Activated T-cell treated with anti-CD3 and anti-CD28 coated beads for 24 hours (primary cell): ENCODE data around the gene NXPH3.

ENCODE experiments used
- DNase-seq: peaks from one replicate; pipeline ENCODE4 v3.0.0-alpha.2; 2020; ENCODE audit warnings: low read depth

Gene NXPH3

GRCh38 chr17:49592263-49592662, 16.6 kb downstream of the NXPH3 start:
- no peak for DNase-seq

- no peak for DNase-seq
Observed at GRCh38 chr17:49595328-49595727, 19.7 kb downstream of the NXPH3 start.

- no peak for DNase-seq
Observed at GRCh38 chr17:49595980-49596379, 20.3 kb downstream of the NXPH3 start.

- no peak for DNase-seq
Observed at GRCh38 chr17:49596613-49597244, 21.1 kb downstream of the NXPH3 start.

- no peak for DNase-seq
Observed at GRCh38 chr17:49597436-49597835, 21.8 kb downstream of the NXPH3 start.

GRCh38 chr17:49597928-49598655, 22.4 kb downstream of the NXPH3 start:
- DNase-seq: no peak

- no peak for DNase-seq
Observed at GRCh38 chr17:49598918-49599317, 23.2 kb downstream of the NXPH3 start.

GRCh38 chr17:49600949-49601348, 25.3 kb downstream of the NXPH3 start:
- no peak for DNase-seq

GRCh38 chr17:49602783-49603182, 27.1 kb downstream of the NXPH3 start:
- no peak for DNase-seq

- no peak for DNase-seq
Observed at GRCh38 chr17:49603238-49603637, 27.6 kb downstream of the NXPH3 start.

- DNase-seq: no peak
Observed at GRCh38 chr17:49603720-49604119, 28.0 kb downstream of the NXPH3 start.

- no peak for DNase-seq
Observed at GRCh38 chr17:49604314-49604869, 28.7 kb downstream of the NXPH3 start.

GRCh38 chr17:49610883-49611584, 35.4 kb downstream of the NXPH3 start:
- DNase-seq: no peak

- no peak for DNase-seq
Observed at GRCh38 chr17:49612726-49613125, 37.1 kb downstream of the NXPH3 start.

- DNase-seq: no peak
Observed at GRCh38 chr17:49613182-49613800, 37.6 kb downstream of the NXPH3 start.

GRCh38 chr17:49616086-49616485, 40.4 kb downstream of the NXPH3 start:
- no peak for DNase-seq

- DNase-seq: no peak
Observed at GRCh38 chr17:49616601-49617131, 41.0 kb downstream of the NXPH3 start.

GRCh38 chr17:49618028-49618611, 42.4 kb downstream of the NXPH3 start:
- no peak for DNase-seq

- DNase-seq: no peak
Observed at GRCh38 chr17:49621420-49621819, 45.7 kb downstream of the NXPH3 start.

GRCh38 chr17:49621946-49622529, 46.4 kb downstream of the NXPH3 start:
- no peak for DNase-seq

- no peak for DNase-seq
Observed at GRCh38 chr17:49624896-49625295, 49.2 kb downstream of the NXPH3 start.
